ENCODE results near the gene CHAF1A.

GRCh38 chr19:4362101-4362828 lies 40.2 kb upstream of the CHAF1A start:
- TF ChIP-seq POLR2A (IDR thresholded peaks at IDR 0.05; ENCODE audit: low read depth, low read length) (no peak), POU2F2 (IDR thresholded peaks at IDR 0.05; ENCODE audit: low read depth, low read length) (no peak)

All from GM12891 (cell line).